Measurements from ENCODE around the gene MYO1B.
"Not testable (repeated sequence)": the region's sequence is repeated elsewhere in the genome, so short reads cannot be mapped to it uniquely, and the experiment has no call there.

The MYO1B gene

GRCh38 chr2:191415858-191416257 lies 170.7 kb downstream of the MYO1B start:
- DNase-seq: no peak

- no peak for DNase-seq
These were observed 172.5 kb downstream of the MYO1B start for GRCh38 chr2:191417746-191418145.

- no peak for DNase-seq
These were observed 176.7 kb downstream of the MYO1B start for GRCh38 chr2:191421950-191422349.

GRCh38 chr2:191427031-191427430 lies 181.8 kb downstream of the MYO1B start:
- DNase-seq: no peak

- DNase-seq: no peak
These were observed 182.9 kb downstream of the MYO1B start for GRCh38 chr2:191428141-191428540.

GRCh38 chr2:191430476-191430875 lies 185.3 kb downstream of the MYO1B start:
- DNase-seq: no peak

- no peak for DNase-seq
These were observed 186.9 kb downstream of the MYO1B start for GRCh38 chr2:191432121-191432520.

- no peak for DNase-seq
These were observed 188.9 kb downstream of the MYO1B start for GRCh38 chr2:191434072-191434471.

GRCh38 chr2:191435141-191435540 lies 189.9 kb downstream of the MYO1B start:
- DNase-seq: no peak

GRCh38 chr2:191436368-191437055 lies 191.3 kb downstream of the MYO1B start:
- DNase-seq: no peak

- DNase-seq: no peak
These were observed 194.3 kb downstream of the MYO1B start for GRCh38 chr2:191439481-191439880.

- DNase-seq: no peak
These were observed 196.5 kb downstream of the MYO1B start for GRCh38 chr2:191441496-191442214.

- DNase-seq: no peak
These were observed 198.2 kb downstream of the MYO1B start for GRCh38 chr2:191443446-191443845.

- no peak for DNase-seq
These were observed 201.7 kb downstream of the MYO1B start for GRCh38 chr2:191446910-191447309.

- no peak for DNase-seq
These were observed 205.9 kb downstream of the MYO1B start for GRCh38 chr2:191451116-191451515.

GRCh38 chr2:191452065-191452464 lies 206.9 kb downstream of the MYO1B start:
- no peak for DNase-seq

- DNase-seq: no peak
These were observed 208.6 kb downstream of the MYO1B start for GRCh38 chr2:191453761-191454160.

- DNase-seq: not testable (repeated sequence)
These were observed 211.3 kb downstream of the MYO1B start for GRCh38 chr2:191456506-191456905.

- no peak for DNase-seq
These were observed 214.0 kb downstream of the MYO1B start for GRCh38 chr2:191459158-191459557.

- no peak for DNase-seq
These were observed 217.2 kb downstream of the MYO1B start for GRCh38 chr2:191462370-191462769.

GRCh38 chr2:191463790-191464189 lies 218.6 kb downstream of the MYO1B start:
- no peak for DNase-seq

GRCh38 chr2:191465766-191466420 lies 220.7 kb downstream of the MYO1B start:
- DNase-seq: no peak

GRCh38 chr2:191467113-191467512 lies 221.9 kb downstream of the MYO1B start:
- no peak for DNase-seq

GRCh38 chr2:191470306-191470705 lies 225.1 kb downstream of the MYO1B start:
- no peak for DNase-seq
